Daoy (cell line): ENCODE measurements around the gene PGC. TPM values are rescaled to one million over a fixed set of nuclear protein-coding genes. Genes with fewer than 3 reads are reported as not detected.
"Not testable (repeated sequence)": the region's sequence is repeated elsewhere in the genome, so short reads cannot be mapped to it uniquely, and the experiment has no call there.

Experiments
- DNase-seq: peaks from one replicate; pipeline ENCODE4 v3.0.0-alpha.2; 2015; ENCODE audit warnings: low read depth
- total RNA-seq: library from RNA; depleted of rRNA; stranded (reverse); fragments of >200 nt; shearing (Covaris generic); gene quantifications from 2 replicates; pipeline ENCODE4 v1.2.3, GENCODE V29; 2014

The PGC gene
- total RNA-seq, 1 experiment from 2014 or later, result not detected

DNA sequence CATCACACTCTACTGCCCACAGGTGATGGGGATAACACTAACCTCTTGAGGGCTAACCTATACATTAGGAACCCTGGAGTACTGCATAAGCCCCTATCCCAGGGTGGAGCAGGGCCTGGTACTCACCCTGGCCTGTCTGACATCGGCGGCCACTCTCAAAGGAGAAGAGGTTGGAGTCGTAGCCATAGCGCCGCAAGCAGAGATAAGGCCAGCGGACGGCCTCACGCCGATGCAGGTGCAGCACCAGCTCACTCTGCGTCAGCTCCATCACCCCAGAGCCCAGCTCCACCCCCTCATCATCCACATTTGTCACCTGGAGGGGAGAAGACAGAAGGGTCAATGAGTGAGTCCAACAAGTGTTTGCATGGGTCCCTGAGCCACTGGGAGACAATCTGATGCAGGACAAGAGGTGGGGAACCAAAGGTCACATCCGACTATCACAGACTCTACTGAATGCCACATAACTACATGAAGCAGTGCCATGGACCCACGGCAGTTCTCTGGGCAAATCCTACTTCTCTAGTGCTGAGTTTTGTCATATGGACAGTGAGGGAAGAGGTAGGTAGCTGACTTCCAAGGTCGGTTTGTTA lies 28.2 kb upstream of the PGC start:
- no peak for DNase-seq

DNA sequence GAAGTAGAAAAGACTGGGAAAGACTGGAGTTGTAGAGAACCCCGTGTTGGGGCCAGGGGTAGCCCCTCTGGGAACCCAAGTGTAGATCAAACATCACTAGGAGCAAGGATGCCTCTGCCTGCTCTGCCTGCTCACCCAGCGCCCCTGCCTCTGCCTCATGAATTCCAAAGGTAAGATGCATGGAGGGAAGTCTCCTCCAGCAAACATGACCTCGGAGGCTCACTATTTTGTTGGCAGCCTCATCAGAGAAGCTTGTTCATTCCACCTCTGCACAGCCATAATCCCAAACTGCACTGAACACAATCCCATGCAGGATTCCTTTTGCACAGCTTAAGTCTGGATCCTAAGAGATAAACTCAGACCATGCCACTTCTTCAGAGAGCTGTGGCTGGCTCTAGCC lies 27.6 kb upstream of the PGC start:
- DNase-seq, result no peak

DNA sequence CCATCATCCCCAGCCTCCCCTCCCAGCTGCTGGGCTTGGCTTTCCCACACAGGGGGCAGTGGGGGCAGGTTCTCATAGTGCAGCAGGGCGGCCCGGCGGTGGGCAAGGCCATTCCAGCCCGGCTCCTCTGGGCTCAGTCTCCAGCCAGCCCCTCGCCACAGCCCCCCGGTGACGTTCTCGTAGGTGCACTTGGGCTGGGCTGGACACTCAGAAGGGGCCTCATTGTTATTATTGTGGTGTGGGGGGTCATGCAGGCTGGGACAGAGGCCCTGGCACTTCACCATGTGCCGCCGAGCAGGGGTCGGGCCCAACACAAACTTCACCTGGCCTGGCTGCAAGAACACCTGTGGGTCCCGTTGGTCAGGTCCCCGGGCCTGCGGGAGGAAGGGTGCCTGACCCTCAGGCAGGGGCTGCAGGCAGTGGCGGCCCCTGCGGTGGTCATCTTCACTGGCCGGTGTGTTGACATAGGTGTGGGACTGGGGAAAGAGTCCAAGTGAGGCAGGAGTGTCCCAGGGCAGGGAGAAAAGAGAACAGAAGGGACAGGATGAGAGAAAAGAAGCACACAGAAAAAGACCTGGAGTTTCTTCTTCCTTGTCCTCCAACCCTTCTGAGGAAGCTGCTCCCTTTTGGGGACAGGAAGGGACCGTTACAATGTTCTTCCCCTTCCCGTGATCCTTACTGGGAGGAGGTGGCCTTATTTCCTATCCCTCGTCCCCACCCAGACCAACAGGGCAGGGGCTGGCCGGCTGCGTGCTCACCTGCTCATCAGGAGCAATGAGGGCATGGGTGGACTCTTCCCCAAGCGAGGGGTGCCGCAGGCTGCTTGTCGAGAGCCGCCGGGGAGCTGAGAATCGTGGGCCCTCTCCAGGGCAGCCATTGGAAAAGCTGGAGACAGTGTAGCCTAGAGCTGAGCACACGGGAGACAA lies 24.1 kb upstream of the PGC start:
- DNase-seq, result no peak

DNA sequence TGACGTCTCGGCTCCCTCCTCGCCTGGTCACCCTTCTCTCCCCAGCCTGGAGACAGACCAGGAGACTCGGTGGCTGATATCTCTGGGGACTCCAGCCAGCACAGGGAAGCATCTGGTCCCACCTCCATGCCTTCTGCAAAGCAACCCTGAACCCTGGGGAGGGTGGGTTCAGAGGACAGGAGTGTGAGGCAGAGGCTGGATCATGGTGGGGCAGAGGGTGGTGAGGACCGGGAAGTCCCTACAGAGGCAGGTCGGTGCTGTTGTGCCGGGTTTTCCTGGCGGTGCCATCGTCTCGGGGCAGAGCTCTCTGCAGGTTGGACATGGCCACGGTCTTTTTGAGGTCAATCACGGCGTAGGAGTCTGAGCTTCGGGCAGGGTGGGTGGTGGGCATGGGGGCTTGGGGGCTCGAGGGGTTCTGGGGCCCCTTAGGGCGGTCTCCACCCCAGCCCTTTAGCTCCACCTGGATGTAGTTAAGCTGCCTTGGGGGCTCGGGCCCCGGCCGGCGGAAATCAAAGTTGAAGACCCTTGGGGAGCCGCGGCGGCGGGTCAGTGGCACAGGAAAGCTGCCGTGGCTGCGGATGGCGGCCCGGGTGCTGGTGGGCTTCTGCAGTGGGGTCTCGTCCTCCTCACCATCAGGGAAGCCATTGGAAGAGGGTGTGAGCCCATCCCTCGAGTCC lies 23.3 kb upstream of the PGC start:
- DNase-seq, result no peak

DNA sequence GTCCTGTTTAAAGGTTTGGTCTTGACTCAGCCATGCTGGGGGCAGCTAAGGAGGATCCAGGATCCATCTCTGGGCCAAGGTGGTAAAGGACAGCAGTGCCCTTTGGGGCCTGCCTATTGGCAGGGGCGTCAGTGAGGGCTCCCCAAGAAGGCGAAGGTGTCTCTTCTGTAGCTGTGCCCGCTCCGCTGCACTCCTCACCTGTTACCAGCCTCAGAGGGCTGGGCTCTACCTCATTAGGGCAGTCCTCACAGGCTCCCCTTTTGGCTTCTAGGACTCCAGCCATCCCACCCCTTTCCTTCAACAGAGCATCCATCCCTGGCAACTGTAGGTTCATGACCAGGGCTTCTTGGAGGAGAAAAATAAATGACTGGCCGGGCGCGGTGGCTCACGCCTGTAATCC lies 22.2 kb upstream of the PGC start:
- DNase-seq, result no peak

DNA sequence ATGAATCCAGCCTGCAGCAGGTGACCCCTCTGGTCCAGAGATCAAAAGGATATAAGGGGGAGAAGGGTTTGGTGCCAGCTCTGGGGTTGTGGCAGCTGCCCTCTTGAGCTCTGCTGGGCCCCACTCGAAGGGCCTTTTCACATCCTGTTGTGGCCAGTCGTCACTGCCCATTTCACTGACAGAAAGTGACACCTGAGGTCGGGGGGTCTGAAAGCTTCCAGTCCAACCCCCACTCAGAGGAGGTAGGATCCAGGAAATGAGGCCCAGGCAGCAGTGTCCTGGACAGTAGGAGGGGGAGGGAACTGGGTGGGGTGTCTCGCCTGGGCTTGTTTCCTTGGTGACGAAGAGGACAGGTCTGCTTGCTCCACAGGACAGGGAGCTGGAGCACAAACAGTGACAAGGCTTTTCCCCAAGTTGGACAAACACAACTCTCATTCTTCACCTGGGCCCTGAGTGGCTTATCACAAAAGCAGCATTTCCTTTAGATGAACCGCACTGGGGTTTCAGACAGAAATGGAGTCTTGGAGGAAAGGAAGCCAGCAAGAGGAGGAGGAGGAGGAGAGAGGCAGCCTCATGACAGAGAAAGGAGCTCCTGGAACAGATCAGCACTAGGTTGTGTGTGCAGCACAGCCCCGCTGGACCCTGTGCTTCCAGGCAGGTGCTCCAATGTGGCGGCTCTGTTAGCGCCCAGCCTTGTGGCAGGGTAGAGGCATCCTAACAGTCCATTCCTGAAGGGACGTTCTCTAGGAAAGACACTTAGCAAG lies 21.5 kb upstream of the PGC start:
- DNase-seq, result no peak

DNA sequence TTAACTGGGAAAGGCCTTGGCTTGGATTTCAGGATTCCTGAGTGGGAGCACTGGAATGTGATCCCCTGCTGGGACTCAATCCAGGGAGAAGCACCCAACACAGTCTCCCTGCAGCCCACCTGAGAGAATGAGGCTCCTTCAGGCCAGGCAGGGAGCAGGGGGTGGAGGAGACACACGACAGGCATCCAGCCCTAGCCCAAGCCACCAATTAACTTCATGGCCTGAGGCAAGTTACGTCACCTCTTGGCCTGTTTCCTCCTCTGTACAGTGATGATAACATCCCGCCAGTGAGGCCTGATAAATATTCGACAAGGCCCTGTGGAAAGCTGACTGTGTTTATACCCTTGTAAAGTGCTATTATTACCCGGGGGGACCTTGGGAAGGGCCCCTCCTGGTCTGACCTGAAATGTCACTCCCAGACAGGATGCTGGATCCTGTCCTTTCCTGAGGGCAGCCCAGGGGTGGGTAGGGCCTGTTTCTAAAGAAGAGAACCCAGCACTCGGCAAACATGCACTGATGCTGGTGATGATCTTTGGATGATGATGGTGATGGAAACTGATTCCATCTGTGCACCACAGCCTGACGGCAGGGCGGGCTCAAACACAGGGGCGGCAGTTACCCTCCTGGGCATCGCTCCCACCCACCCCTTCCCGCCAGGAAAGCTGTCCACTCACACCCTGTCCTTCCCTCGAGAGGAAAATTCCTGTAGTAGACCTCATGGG lies 20.1 kb upstream of the PGC start:
- peak; percentile 96 for DNase-seq

DNA sequence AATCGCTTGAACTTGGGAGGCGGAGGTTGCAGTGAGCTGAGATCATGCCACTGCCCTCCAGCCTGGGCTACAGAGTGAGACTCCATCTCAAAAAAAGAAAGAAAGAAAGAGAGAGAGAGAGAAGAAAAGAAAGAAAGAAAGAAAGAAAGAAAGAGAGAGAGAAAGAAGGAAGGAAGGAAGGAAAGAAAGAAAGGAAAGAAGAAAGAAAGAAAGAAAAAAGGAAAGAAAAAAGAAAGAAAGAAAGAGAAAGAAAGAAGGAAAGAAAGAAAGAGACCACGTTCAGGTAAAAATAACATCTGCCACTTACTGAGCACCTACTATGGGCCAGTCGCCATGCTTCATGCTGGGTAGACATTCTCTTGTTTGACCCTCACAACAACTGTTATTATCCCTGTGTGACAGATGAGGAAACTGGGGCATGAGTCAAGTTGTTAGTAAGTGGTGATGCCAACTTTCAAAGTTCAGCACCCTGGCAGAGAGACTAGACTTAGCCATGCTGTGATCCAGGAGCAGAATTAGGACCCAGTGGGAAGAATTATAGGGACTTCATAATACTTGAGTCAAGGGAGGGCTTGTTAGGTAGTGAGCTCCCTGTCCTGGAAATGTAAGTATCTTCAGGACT lies 19.0 kb upstream of the PGC start:
- DNase-seq, result not testable (repeated sequence)

DNA sequence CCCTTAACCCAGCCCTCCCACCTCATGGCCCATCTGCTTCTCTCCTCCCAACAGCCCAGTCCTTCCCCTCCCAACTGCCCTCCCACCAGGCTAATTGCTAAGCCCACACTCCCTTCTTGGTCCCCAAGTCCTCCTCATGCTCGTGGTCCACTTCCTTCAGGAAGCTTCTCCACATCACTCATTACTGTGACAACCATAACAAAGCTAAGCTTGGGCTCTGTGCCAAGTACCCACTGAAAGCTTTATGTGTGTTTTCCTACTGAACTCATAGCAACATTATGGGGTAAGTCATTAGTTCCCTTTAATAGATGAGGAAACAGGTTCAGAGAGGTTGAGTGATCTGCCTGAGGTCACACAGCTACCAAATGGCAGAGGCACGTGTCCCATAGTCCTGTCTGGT lies 16.3 kb upstream of the PGC start:
- DNase-seq, result no peak

DNA sequence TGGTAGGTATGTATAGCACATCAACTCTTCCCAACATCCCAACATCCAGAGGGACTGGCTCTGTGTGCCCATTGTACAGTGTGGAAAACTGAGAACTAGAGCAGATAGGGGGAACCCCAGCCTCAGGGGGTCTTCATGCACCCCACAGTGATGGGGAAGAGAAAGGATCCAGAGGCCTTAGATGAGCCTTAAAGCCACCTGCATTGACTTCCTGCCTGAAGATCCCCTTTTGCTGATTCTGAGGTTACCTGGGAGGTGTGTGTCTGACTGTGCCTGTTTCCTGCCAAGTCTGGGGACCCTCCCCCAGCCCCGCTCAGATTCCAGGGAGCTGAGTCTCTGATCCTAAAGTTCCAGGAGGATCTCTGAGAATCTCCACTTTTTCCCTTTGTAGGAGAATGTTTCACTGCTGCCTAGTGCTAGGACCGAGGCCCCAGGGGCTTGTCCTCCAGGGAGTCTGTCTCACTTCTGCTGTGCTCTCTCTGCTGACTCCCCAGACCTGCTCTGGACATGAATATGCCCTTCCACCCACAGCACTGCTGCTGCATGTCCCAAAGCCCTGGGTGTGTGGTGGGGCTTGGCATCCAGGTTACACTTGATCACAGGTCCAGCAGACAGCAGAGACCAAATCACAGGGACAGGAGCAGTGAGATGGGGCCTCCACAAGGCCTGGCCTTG lies 12.8 kb upstream of the PGC start:
- DNase-seq, result no peak

DNA sequence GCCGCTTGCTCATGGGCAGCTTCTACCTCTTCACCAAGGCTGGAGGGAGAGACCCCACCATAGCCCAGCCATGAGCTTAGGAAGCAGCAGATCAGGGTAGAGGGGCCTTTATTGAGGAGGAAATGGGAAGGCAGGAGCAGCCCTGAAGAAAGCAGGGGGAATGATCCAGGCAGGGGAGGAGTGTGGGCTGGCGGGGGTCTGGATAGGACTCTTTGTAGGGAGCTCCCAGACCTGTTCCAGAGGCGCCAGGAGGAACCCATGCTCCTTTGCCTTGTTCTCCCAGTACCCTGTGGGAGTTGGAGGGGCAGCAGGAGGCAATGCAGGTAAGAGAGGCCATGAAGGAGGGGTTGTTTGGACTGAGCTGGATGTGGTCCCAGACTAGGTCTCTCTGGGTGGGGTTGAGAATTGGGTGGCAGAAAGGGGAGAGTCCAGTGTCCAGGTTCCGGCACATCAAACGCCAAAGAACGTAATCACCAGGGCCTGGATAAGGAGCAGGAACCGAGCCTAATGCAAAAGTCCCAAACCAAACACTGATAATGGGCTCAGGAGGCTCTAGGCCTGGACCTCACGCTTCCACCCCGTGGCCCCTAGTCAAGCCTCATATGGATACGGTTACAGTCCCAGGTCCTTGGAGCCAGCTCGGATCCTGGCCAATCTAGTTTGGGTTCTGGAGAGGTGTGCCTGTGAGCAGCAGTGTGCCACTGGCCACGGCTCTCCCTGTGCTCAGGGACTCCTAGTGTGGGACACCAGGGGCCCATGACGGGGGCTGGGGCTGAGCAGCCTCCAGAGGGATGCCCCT lies 12.1 kb upstream of the PGC start:
- no peak for DNase-seq

DNA sequence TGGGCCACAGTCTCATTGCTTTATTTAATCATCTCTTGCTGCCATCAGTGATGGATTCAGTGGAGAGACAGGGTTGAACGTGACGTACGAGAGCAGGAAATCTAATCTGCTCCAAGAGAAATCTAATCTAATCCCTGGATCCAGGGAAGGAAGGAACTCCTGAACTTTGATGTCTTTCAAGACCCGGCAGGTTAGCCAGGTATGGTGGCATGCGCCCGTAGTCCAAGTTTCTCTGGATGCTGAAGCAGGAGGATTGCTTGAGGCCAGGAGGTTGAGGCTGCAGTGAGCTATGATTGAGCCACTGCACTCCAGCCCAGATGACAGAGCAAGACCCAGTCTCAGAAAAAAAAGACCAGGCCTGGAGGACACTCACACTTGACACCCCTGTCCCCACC lies 11.4 kb upstream of the PGC start:
- no peak for DNase-seq

DNA sequence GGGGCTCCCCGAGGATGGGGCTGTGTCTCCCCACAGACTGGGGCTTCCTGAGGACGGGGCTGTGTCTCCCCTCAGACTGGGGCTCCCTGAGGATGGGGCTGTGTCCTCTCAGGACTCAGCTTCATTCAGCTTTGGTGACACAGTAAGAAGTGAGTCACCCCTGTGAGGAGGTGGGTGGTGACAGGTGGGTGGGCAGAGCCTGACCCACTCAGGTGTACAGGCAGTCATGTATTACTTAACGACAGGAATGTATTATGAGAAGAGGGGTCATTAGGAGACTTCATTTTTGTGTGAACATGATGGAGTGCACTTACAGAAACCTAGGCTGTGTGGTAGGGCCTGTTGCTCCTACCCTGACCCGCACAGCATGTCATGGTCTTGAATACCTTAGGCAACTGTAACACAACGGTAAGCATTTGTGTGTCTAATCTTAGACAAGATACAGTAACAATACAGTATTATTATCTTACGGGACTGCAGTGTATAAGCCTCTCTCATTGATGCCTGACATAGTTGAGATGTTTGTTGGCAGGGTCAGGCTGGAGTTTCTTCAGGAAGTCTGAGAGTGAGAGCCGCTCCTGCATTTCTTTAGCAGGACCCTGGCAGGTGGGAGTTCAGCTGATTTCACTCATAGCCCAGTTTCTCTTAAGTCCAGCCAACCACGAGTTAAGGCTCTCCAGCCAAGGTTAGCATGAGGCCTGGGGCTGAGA lies 10.9 kb upstream of the PGC start:
- DNase-seq, result no peak

DNA sequence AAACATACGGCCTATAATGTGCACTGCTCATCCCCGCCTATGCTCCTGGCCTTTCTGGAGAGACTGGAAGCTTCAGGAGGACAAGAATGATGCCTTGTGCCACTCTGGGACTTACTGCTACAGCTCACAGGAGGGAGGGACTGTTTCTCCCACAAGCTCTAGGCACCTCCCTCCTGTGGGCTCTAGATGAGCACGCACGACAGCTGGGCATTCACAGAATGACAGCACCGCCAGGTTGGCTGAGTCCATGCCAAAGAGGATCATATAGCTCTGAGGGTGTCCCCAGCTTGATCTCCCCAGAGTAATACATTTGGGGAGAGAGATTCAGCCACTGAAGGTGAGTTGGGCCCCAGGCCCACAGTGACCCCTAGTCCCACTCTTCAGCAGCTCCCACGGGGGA lies 10.1 kb upstream of the PGC start:
- no peak for DNase-seq

DNA sequence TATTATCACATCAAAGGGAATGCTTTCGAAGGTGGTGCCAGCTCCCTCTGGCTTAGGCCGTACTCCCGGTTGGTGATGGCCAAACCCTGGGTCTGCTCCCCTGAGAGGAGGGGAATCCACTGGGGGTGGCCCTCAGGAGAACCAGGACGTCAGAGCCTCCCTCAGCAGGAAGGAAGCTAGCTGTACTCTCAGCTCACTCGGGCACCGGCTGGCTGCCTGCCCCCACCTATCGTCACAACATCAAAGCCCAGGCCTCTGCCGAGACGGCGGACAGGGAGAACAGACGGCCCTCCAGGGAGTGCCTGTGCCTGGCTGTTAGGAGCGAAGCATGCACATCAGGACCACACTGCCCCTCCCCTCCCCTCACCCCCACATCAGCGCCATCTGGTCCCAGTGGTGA lies 9.2 kb upstream of the PGC start:
- no peak for DNase-seq

DNA sequence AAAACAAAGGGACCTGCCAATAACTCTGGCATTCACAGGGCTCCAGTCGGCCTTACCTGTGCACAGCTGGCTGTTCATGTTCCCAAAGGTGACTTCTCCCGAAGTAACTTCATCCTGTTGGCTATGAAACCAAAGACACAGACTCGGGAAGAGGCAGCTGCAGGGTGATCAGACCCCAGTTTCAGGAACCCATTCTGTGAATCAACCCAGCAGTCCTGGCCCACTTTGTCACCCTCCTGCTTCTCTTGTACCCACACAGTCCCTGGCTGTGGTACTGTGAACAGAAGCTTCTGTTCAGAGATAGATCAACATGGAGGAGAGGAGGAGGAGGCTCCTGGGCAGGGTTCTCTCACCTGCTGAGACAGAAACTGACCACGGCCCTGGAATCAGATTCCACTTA lies 8.7 kb upstream of the PGC start:
- no peak for DNase-seq

DNA sequence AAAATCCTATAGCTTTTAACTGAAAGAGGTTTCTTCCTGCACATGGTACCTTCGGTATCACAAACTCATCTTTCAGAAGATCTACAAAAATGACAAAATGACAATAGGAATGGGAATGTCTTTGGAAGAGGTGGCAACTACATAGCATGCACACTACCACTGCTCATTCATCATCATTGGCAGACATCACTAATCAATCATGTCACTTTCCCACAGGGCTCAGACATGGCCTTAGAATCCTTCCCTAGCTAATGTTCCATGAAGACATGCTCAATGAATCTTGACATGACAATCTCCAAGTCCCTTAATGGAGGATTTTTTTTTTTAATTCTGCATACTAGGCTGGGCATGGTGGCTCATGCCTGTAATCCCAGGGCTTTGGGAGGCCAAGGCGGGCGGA lies 3.2 kb upstream of the PGC start:
- DNase-seq, result no peak

DNA sequence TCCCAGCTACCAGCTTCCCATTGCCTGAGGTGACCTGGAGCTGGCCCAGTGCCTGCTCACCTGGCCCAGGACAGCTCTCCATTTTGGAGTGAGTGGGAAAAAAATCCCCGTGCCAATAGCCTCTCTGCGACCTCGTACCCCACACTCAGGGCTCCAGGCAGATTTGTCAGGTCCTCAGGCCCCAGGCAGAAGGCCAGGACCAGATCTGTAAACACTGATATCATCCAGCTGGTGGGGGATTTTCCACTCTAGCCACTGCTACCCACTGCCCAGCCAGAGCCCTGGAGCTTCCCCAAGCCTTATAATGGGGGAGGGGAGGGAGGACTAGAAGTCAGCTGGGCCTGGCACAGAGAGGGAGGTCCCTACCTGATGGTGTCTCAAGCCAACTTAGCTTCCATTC lies 1.3 kb upstream of the PGC start:
- no peak for DNase-seq

DNA sequence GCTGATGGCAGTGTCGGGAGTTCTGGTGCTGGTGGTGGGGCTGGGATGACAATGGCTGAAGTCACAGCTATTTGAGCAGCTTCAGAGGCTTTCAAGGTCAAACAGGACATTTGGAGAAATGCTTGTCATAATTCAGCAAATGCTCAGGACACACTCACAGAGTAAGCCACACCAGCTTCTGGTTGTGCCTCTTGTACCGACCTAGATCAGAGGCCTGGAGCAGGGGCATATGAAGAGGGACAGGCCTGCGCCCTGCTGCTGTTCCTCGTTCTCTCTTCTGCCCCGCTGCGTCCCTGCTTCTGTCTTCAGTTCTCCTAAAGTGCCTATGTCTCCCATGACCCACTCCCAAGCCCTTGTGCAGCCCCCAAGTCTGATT lies 893 bp upstream of the PGC start:
- DNase-seq, result no peak
